ENCODE results near the gene PIKFYVE.
"Not testable (repeated sequence)": the region's sequence is repeated elsewhere in the genome, so short reads cannot be mapped to it uniquely, and the experiment has no call there.

The PIKFYVE gene

GRCh38 chr2:208359632-208359986 is 93.6 kb downstream of the PIKFYVE start:
- DNase-seq (ENCODE audit: low read depth), result no peak

GRCh38 chr2:208360259-208361076 is 94.4 kb downstream of the PIKFYVE start:
- DNase-seq (ENCODE audit: low read depth), result no peak

GRCh38 chr2:208361077-208361441 is 95.0 kb downstream of the PIKFYVE start:
- DNase-seq (ENCODE audit: low read depth), result no peak

GRCh38 chr2:208363485-208363884 is 97.4 kb downstream of the PIKFYVE start:
- peak; percentile 80 for DNase-seq (ENCODE audit: low read depth)

GRCh38 chr2:208366215-208367127 is 100.4 kb downstream of the PIKFYVE start:
- no peak for DNase-seq (ENCODE audit: low read depth)

GRCh38 chr2:208369091-208369490 is 103.0 kb downstream of the PIKFYVE start:
- no peak for DNase-seq (ENCODE audit: low read depth)

GRCh38 chr2:208370881-208371633 is 105.0 kb downstream of the PIKFYVE start:
- no peak for DNase-seq (ENCODE audit: low read depth)

GRCh38 chr2:208371634-208371935 is 105.5 kb downstream of the PIKFYVE start:
- DNase-seq (ENCODE audit: low read depth), result no peak

- DNase-seq (ENCODE audit: low read depth), result no peak
Measured at GRCh38 chr2:208373460-208374089, 107.5 kb downstream of the PIKFYVE start.

- DNase-seq (ENCODE audit: low read depth), result no peak
Measured at GRCh38 chr2:208375491-208376068, 109.5 kb downstream of the PIKFYVE start.

GRCh38 chr2:208377344-208377860 is 111.3 kb downstream of the PIKFYVE start:
- not testable (repeated sequence) for DNase-seq (ENCODE audit: low read depth)

- no peak for DNase-seq (ENCODE audit: low read depth)
Measured at GRCh38 chr2:208379192-208379591, 113.1 kb downstream of the PIKFYVE start.

- DNase-seq (ENCODE audit: low read depth), result no peak
Measured at GRCh38 chr2:208384637-208385036, 118.6 kb downstream of the PIKFYVE start.

- no peak for DNase-seq (ENCODE audit: low read depth)
Measured at GRCh38 chr2:208386541-208386940, 120.5 kb downstream of the PIKFYVE start.

GRCh38 chr2:208389940-208390339 is 123.9 kb downstream of the PIKFYVE start:
- no peak for DNase-seq (ENCODE audit: low read depth)

- no peak for DNase-seq (ENCODE audit: low read depth)
Measured at GRCh38 chr2:208392300-208392699, 126.2 kb downstream of the PIKFYVE start.

- DNase-seq (ENCODE audit: low read depth), result not testable (repeated sequence)
Measured at GRCh38 chr2:208396796-208397195, 130.7 kb downstream of the PIKFYVE start.

- DNase-seq (ENCODE audit: low read depth), result no peak
Measured at GRCh38 chr2:208399201-208399600, 133.1 kb downstream of the PIKFYVE start.

- no peak for DNase-seq (ENCODE audit: low read depth)
Measured at GRCh38 chr2:208406474-208407451, 140.7 kb downstream of the PIKFYVE start, which contains the start of gene PTH2R. Gene PTH2R, plus strand, starts transcription at chr2:208406792. Its CDS starts 252 bp downstream, at chr2:208407044.

- no peak for DNase-seq (ENCODE audit: low read depth)
Measured at GRCh38 chr2:208407667-208408066, 141.6 kb downstream of the PIKFYVE start.

Data from GM04503 (cell line).